GM21447 (cell line): ENCODE data around the gene SH3TC2.

ENCODE experiments used
- ATAC-seq: cut with Tn5 transposase; IDR thresholded peaks from one replicate; pipeline ENCODE4 v1.9.1; 2021; ENCODE audit not compliant: unreplicated experiment

SH3TC2 gene

GRCh38 chr5:149002761-149003689 lies 59.8 kb downstream of the SH3TC2 start:
- no peak for ATAC-seq

GRCh38 chr5:149002053-149002452 lies 60.8 kb downstream of the SH3TC2 start:
- ATAC-seq: no peak

- ATAC-seq: no peak
Measured at GRCh38 chr5:149001162-149001561, 61.7 kb downstream of the SH3TC2 start.

GRCh38 chr5:148999741-149000140 lies 63.1 kb downstream of the SH3TC2 start:
- no peak for ATAC-seq

- ATAC-seq: peak; percentile 57
Measured at GRCh38 chr5:148998174-148998797, 64.6 kb downstream of the SH3TC2 start.

- no peak for ATAC-seq
Measured at GRCh38 chr5:148996270-148996669, 66.6 kb downstream of the SH3TC2 start.

- no peak for ATAC-seq
Measured at GRCh38 chr5:148995791-148996190, 67.1 kb downstream of the SH3TC2 start.

GRCh38 chr5:148993283-148993936 lies 69.5 kb downstream of the SH3TC2 start:
- ATAC-seq: no peak

GRCh38 chr5:148992265-148992664 lies 70.6 kb downstream of the SH3TC2 start:
- ATAC-seq: no peak

- ATAC-seq: no peak
Measured at GRCh38 chr5:148991566-148991965, 71.3 kb downstream of the SH3TC2 start.

GRCh38 chr5:148990817-148991216 lies 72.0 kb downstream of the SH3TC2 start:
- ATAC-seq: no peak

GRCh38 chr5:148989567-148989966 lies 73.3 kb downstream of the SH3TC2 start:
- no peak for ATAC-seq

GRCh38 chr5:148988328-148988727 lies 74.5 kb downstream of the SH3TC2 start:
- no peak for ATAC-seq

GRCh38 chr5:148986636-148987035 lies 76.2 kb downstream of the SH3TC2 start:
- ATAC-seq: no peak

GRCh38 chr5:148984345-148984744 lies 78.5 kb downstream of the SH3TC2 start:
- no peak for ATAC-seq

- ATAC-seq: no peak
Measured at GRCh38 chr5:148981353-148981752, 81.5 kb downstream of the SH3TC2 start.

- ATAC-seq: no peak
Measured at GRCh38 chr5:148980731-148981130, 82.1 kb downstream of the SH3TC2 start.

- no peak for ATAC-seq
Measured at GRCh38 chr5:148979083-148979723, 83.7 kb downstream of the SH3TC2 start.

GRCh38 chr5:148978370-148979082 lies 84.3 kb downstream of the SH3TC2 start:
- no peak for ATAC-seq

GRCh38 chr5:148976569-148977381 lies 86.1 kb downstream of the SH3TC2 start:
- ATAC-seq: no peak
